Adrenal gland (tissue), 12 donors: ENCODE measurements around the gene NARS2. TPM values are rescaled to one million over a fixed set of nuclear protein-coding genes. Genes with fewer than 3 reads are reported as not detected.

ENCODE experiments used
- DNase-seq, 7 donors: peaks; one replicate each; pipeline ENCODE4 v3.0.0-alpha.2; 2019 to 2020
- H3K27ac ChIP-seq, 5 donors: fragments of 200-600 bp; sonication (generic) in 4 of 5; 1 replicate in 3 of 5; 2 replicates in 2 of 5; pipeline versions ENCODE4 v1.5.1 to v1.8.0; 2016 to 2020; ENCODE audit warnings: mild to moderate bottlenecking in 1 of 5
- H3K27me3 ChIP-seq: fragments of 200-600 bp; 2 replicates; pipeline ENCODE4 v1.8.0; 2021
- H3K36me3 ChIP-seq, 2 donors: fragments of 200-600 bp; replicated peaks in 1 of 2; 1 replicate in 1 of 2; 2 replicates in 1 of 2; pipeline versions ENCODE4 v1.5.1 to v1.8.0; 2018 to 2022
- H3K4me1 ChIP-seq, 2 donors: fragments of 200-600 bp; replicated peaks in 1 of 2; 1 replicate in 1 of 2; 2 replicates in 1 of 2; pipeline versions ENCODE4 v1.5.1 to v1.8.0; 2018 to 2021
- H3K4me3 ChIP-seq, 4 donors: fragments of 200-600 bp; sonication (generic) in 3 of 4; one replicate each; pipeline ENCODE4 v1.5.1; 2016 to 2018
- H3K9me3 ChIP-seq, 3 donors: fragments of 200-600 bp; sonication (generic) in 1 of 3; replicated peaks in 1 of 3; 1 replicate in 2 of 3; 2 replicates in 1 of 3; pipeline versions ENCODE4 v1.5.1 to v1.8.0; 2016 to 2021
- POLR2A ChIP-seq, 2 donors: fragments of 450-650 bp; IDR thresholded peaks; one replicate each; pipeline ENCODE4 v1.6.1; 2017; ENCODE audit warnings: antibody characterized with exemption in 2 of 2, mild to moderate bottlenecking in 2 of 2, moderate library complexity in 1 of 2
- WGBS, 4 donors: extraction: QIAGEN DNeasy Blood & Tissue Kit in 2 of 4; methylation state at CpG; one replicate each; pipeline versions ENCODE4 v1.1.5 to v1.1.7; 2013 to 2017; 5-methylcytosine and 5-hydroxymethylcytosine counted together
- intact Hi-C, 2 donors: fragments of 100-400 bp; cut with DNase I; formaldehyde crosslinking; loops; one replicate each; pipeline versions ENCODE4 v1.14.1 to v1.15.0; 2022 to 2023
- polyA plus RNA-seq, 3 donors: library from polyadenylated mRNA; stranded (reverse); fragments of 200-250 nt in 2 of 3; fragments of 350-450 nt in 1 of 3; fragmentation: Illumina TruSeq in 1 of 3; extraction: RNeasy Lipid Tissue Mini Kit (QIAGEN cat#74804) in 1 of 3; gene quantifications; one replicate each; pipeline ENCODE4 v1.2.3, GENCODE V29; 2013 to 2014
- total RNA-seq, 9 donors: library from RNA; depleted of rRNA in 4 of 9; stranded (reverse); fragments of >200 nt in 4 of 9; fragments of 120-200 nt in 1 of 9; fragmentation: NEBNext Ultra II Directional in 1 of 9; extraction: Animal tissue kit (Norgen Biotek cat#: 25700) in 1 of 9; gene quantifications; one replicate each; pipeline versions ENCODE4 v1.1.0 to v1.2.4, GENCODE V29; 2013 to 2023
- TF ChIP-seq, protein P1 (sequence below), 6 experiments: fragments of 450-650 bp in 4 of 6; fragments of 200-600 bp in 2 of 6; sonication (generic) in 1 of 6; IDR thresholded peaks; 1 replicate in 5 of 6; 2 replicates in 1 of 6; pipeline versions ENCODE4 v1.5.1 to v1.8.0; 2016 to 2021; ENCODE audit warnings: antibody characterized with exemption in 6 of 6, mild to moderate bottlenecking in 2 of 6, moderate library complexity in 1 of 6
- donor health status: healthy with polysubstance abuse.
- donor health status: Bipolar disorder and iron deficiency.
- donor health status: DM: yes; HTN: yes; CAD: no.
- donor health status: DM: no; HTN: no; CAD: no.
- donor health status: DM: no; HTN: no; CAD: no.
- donor health status: DM: yes; HTN: yes; CAD: no.

The NARS2 gene
- total and polyA plus RNA-seq, 12 donors = 8.4 to 33.3 (median 21.1) TPM

- 89 to 96% (median 92%) methylated on average over 1 of the region's 1 CpG for WGBS, 4 donors
- H3K4me3 ChIP-seq = no peak overlapping the region
- H3K36me3 ChIP-seq = no peaks in the 10 kb centered on the region
- H3K9me3 ChIP-seq = peaks cover 0 to 15% (median 6%) of the 10 kb centered on the region in 3 donors
- TF ChIP-seq, protein P1, sequence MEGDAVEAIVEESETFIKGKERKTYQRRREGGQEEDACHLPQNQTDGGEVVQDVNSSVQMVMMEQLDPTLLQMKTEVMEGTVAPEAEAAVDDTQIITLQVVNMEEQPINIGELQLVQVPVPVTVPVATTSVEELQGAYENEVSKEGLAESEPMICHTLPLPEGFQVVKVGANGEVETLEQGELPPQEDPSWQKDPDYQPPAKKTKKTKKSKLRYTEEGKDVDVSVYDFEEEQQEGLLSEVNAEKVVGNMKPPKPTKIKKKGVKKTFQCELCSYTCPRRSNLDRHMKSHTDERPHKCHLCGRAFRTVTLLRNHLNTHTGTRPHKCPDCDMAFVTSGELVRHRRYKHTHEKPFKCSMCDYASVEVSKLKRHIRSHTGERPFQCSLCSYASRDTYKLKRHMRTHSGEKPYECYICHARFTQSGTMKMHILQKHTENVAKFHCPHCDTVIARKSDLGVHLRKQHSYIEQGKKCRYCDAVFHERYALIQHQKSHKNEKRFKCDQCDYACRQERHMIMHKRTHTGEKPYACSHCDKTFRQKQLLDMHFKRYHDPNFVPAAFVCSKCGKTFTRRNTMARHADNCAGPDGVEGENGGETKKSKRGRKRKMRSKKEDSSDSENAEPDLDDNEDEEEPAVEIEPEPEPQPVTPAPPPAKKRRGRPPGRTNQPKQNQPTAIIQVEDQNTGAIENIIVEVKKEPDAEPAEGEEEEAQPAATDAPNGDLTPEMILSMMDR (IDR thresholded peaks at IDR 0.05) = peak in 5 of 6 experiments; percentile 6 to 45 (median 26)
- TF ChIP-seq POLR2A (IDR thresholded peaks at IDR 0.05) = no peak
- no peaks in the 10 kb centered on the region for H3K27me3 ChIP-seq
- H3K27ac ChIP-seq = no peak overlapping the region
- no peak for DNase-seq
- intact Hi-C loops = no loop called here
- H3K4me1 ChIP-seq = no peaks in the 10 kb centered on the region
Measured at GRCh38 chr11:78586452-78587046, 11.9 kb upstream of the NARS2 start.

DNA sequence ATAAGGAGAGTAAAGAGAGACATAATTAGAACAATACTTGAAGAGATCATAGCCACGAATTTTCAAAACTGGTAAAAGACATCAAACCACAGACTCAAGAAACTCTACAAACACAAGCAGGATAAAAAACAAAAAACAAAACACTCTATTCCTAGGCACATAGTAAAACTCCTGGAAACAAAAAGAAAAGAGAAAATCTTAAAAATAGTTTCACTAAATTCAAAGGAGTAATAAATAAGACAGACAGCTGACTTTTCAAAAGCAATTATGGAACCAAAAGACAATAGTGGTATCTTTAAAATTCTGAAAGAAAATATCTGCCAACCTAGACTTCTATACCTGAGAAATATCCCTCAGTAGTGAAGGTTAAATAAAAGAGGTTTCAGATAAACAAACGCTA lies 9.2 kb upstream of the NARS2 start:
- Histone ChIP-seq H3K27ac (no peak overlapping the region), H3K4me3 (no peak overlapping the region), H3K9me3 (peaks cover 0 to 15% (median 6%) of the 10 kb centered on the region in 3 donors), H3K27me3 (no peaks in the 10 kb centered on the region), H3K4me1 (no peaks in the 10 kb centered on the region), H3K36me3 (no peaks in the 10 kb centered on the region)
- DNase-seq = no peak
- intact Hi-C loops = no loop called here
- 78 to 89% (median 84%) methylated on average over 2 of the region's 2 CpGs for WGBS, 4 donors
- no peak for TF ChIP-seq POLR2A (IDR thresholded peaks at IDR 0.05)
- TF ChIP-seq, protein P1 (IDR thresholded peaks at IDR 0.05) = no peak

DNA sequence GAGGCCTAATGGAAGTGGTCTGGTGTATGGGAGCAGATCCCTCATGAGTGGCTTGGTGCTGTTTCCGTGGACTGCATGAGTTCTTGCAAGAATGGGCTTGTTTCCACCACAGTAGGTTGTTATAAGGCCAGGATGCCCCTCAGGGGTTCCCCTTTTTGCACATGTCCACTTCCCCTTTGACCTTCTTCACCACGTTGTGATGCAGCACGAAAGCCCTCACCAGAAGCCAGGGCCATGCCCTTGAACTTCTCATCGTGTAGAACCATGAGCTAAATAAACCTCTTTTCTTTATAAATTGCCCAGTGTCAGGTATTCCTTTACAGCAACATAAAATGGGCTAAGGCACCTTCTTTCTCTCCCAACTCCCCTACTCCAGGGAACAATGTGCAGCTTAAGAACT lies 2.8 kb upstream of the NARS2 start:
- WGBS, 4 donors = 36 to 55% (median 43%) methylated on average over 4 of the region's 4 CpGs
- Histone ChIP-seq H3K36me3 (no peaks in the 10 kb centered on the region), H3K27ac (no peak overlapping the region), H3K4me1 (peaks cover 12 to 14% of the 10 kb centered on the region in 2 donors), H3K4me3 (no peak overlapping the region), H3K9me3 (no peaks in the 10 kb centered on the region), H3K27me3 (no peaks in the 10 kb centered on the region)
- no peak for DNase-seq
- TF ChIP-seq, protein P1 (IDR thresholded peaks at IDR 0.05) = no peak
- TF ChIP-seq POLR2A (IDR thresholded peaks at IDR 0.05) = no peak
- intact Hi-C loops = no loop called here

- intact Hi-C loops = no loop called here
- 71 to 77% (median 73%) methylated on average over 8 of the region's 8 CpGs for WGBS, 4 donors
- TF ChIP-seq, protein P1 (IDR thresholded peaks at IDR 0.05) = no peak
- TF ChIP-seq POLR2A (IDR thresholded peaks at IDR 0.05) = no peak
Measured at GRCh38 chr11:78576549-78577097, 2.0 kb upstream of the NARS2 start.

More at GRCh38 chr11:78576549-78577097, 2.0 kb upstream of the NARS2 start:
- Histone ChIP-seq H3K27ac (no peak overlapping the region), H3K27me3 (no peaks in the 10 kb centered on the region), H3K9me3 (no peaks in the 10 kb centered on the region), H3K4me1 (peaks cover 12 to 18% of the 10 kb centered on the region in 2 donors), H3K4me3 (no peak overlapping the region), H3K36me3 (no peaks in the 10 kb centered on the region)
- no peak for DNase-seq
